Neuronal stem cell (in vitro differentiated cells): Measurements from ENCODE around the gene TMEM139.

ENCODE experiments used
- DNase-seq: peaks from one replicate; pipeline ENCODE4 v3.0.0-alpha.2; 2013; ENCODE audit warnings: low spot score
- H2AFZ ChIP-seq: one replicate; pipeline ENCODE4 v1.6.1; 2013; ENCODE audit warnings: mild to moderate bottlenecking, low read length, inconsistent platforms
- H2AK5ac ChIP-seq: 2 replicates; pipeline ENCODE4 v1.6.1; 2013; ENCODE audit warnings: low read depth, mild to moderate bottlenecking, inconsistent platforms, low read length, moderate library complexity, mixed read lengths
- H2BK120ac ChIP-seq: 2 replicates; pipeline ENCODE4 v1.6.1; 2013; ENCODE audit warnings: low read depth, mild to moderate bottlenecking, inconsistent platforms, low read length, moderate library complexity, mixed read lengths
- H2BK12ac ChIP-seq: one replicate; pipeline ENCODE4 v1.6.1; 2013; ENCODE audit warnings: low read length, inconsistent platforms
- H2BK15ac ChIP-seq: 2 replicates; pipeline ENCODE4 v1.6.1; 2013; ENCODE audit warnings: mild to moderate bottlenecking, low read length, inconsistent platforms, mixed read lengths
- H2BK5ac ChIP-seq: one replicate; pipeline ENCODE4 v1.6.1; 2013; ENCODE audit warnings: inconsistent platforms, mild to moderate bottlenecking, low read length, moderate library complexity
- H3K14ac ChIP-seq: one replicate; pipeline ENCODE4 v1.6.1; 2013; ENCODE audit warnings: low read length, inconsistent platforms
- H3K18ac ChIP-seq: 2 replicates; pipeline ENCODE4 v1.6.1; 2013; ENCODE audit warnings: low read length, inconsistent platforms
- H3K23ac ChIP-seq: 2 replicates; pipeline ENCODE4 v1.6.1; 2013; ENCODE audit warnings: low read depth, mild to moderate bottlenecking, mixed read lengths, low read length, inconsistent platforms; ENCODE audit not compliant: poor library complexity
- H3K27ac ChIP-seq: replicated peaks from 3 replicates; pipeline ENCODE4 v1.5.1; 2013; ENCODE audit warnings: low read length, inconsistent platforms
- H3K27me3 ChIP-seq, 3 experiments: 2 replicates each; pipeline ENCODE4 v1.6.1; 2013; ENCODE audit warnings: low read length in 3 of 3, mild to moderate bottlenecking in 2 of 3, inconsistent platforms in 1 of 3, low read depth in 1 of 3, mixed read lengths in 1 of 3, moderate library complexity in 1 of 3; ENCODE audit not compliant: control insufficient read depth in 3 of 3, insufficient read depth in 3 of 3
- H3K36me3 ChIP-seq, 2 donors: replicated peaks in 1 of 2; 2 replicates each; pipeline ENCODE4 v1.6.1; 2013; ENCODE audit warnings: low read length in 2 of 2; ENCODE audit not compliant: control insufficient read depth in 2 of 2, insufficient read depth in 2 of 2
- H3K4ac ChIP-seq: 2 replicates; pipeline ENCODE4 v1.6.1; 2013; ENCODE audit warnings: inconsistent platforms, mild to moderate bottlenecking, low read length, moderate library complexity
- H3K4me1 ChIP-seq, 2 donors: 1 replicate in 1 of 2; 2 replicates in 1 of 2; pipeline ENCODE4 v1.6.1; 2013; ENCODE audit warnings: low read length in 2 of 2, low read depth in 1 of 2; ENCODE audit not compliant: control insufficient read depth in 2 of 2, insufficient read depth in 1 of 2
- H3K4me2 ChIP-seq: one replicate; pipeline ENCODE4 v1.6.1; 2013; ENCODE audit warnings: mild to moderate bottlenecking, low read length, inconsistent platforms; ENCODE audit not compliant: insufficient read depth, poor library complexity, severe bottlenecking
- H3K4me3 ChIP-seq, 2 donors: 2 replicates each; pipeline ENCODE4 v1.5.1; 2013; ENCODE audit warnings: low read length in 2 of 2, mild to moderate bottlenecking in 2 of 2, inconsistent platforms in 1 of 2, moderate library complexity in 1 of 2
- H3K79me1 ChIP-seq: one replicate; pipeline ENCODE4 v1.6.1; 2013; ENCODE audit warnings: low read depth, mild to moderate bottlenecking, inconsistent platforms, low read length, moderate library complexity
- H3K9ac ChIP-seq: one replicate; pipeline ENCODE4 v1.6.1; 2013; ENCODE audit warnings: mild to moderate bottlenecking, low read depth, low read length, inconsistent platforms; ENCODE audit not compliant: poor library complexity
- H3K9me3 ChIP-seq, 2 donors: replicated peaks in 1 of 2; 2 replicates each; pipeline versions ENCODE3 to v1.6.1; 2013; ENCODE audit warnings: low read length in 2 of 2, mild to moderate bottlenecking in 2 of 2, inconsistent platforms in 1 of 2, low read depth in 1 of 2, mixed read lengths in 1 of 2, moderate library complexity in 1 of 2; ENCODE audit not compliant: control insufficient read depth in 2 of 2, insufficient read depth in 1 of 2
- H4K8ac ChIP-seq: one replicate; pipeline ENCODE4 v1.6.1; 2013; ENCODE audit warnings: low read depth, mild to moderate bottlenecking, inconsistent platforms, low read length, moderate library complexity
- H4K91ac ChIP-seq: one replicate; pipeline ENCODE4 v1.6.1; 2013; ENCODE audit warnings: low read length, low read depth, mild to moderate bottlenecking, inconsistent platforms; ENCODE audit not compliant: poor library complexity
- WGBS, 2 donors: extraction: QIAGEN DNeasy Blood & Tissue Kit; methylation state at CpG; one replicate each; pipeline ENCODE4 v1.1.7; 2013; ENCODE audit warnings: missing lambda C conversion rate in 2 of 2, mixed read lengths in 1 of 2; ENCODE audit not compliant: insufficient read length in 2 of 2, insufficient replicate concordance in 1 of 2; ENCODE audit errors: extremely low coverage in 2 of 2; 5-methylcytosine and 5-hydroxymethylcytosine counted together

The TMEM139 gene

DNA sequence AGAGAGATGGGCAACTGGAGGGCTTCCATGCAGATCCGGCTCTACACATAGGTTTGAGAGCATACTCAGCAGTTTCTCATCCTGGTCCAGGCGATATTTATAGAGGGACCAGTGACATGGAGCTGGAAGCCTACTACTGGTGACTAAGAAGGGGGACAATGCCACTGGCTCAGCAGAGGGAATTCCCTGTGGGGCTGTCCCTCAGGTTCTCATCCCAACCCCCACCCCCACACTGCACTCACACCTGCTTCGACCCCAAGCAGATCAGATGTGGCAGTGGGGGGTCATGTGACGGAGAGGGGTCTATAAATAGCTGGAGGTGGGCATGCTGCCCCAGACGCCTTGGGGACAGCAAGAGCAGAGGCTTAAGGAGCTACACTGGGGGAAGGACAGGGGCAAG is 31.0 kb downstream of the TMEM139 start, which contains the start of gene CLCN1:
Gene CLCN1 (plus strand): TSS at position 336 of the 400 bp plus-strand sequence. CDS start 102 bp downstream, outside the sequence.
- no peaks in the 10 kb centered on the region for H3K9me3 ChIP-seq
- no peak within 1 kb of the TSS for H3K4me2 ChIP-seq
- H3K9ac ChIP-seq = peak within 1 kb of the TSS; percentile 51
- H3K23ac ChIP-seq = no peak within 1 kb of the TSS
- H2AFZ ChIP-seq = no peak within 1 kb of the TSS
- peak within 1 kb of the TSS; percentile 69 for H3K18ac ChIP-seq
- peaks cover 0 to 10% of the 10 kb centered on the region in 2 donors for H3K36me3 ChIP-seq
- no peak within 1 kb of the TSS for H2BK5ac ChIP-seq
- no peak within 1 kb of the TSS for H2BK12ac ChIP-seq
- no peak within 1 kb of the TSS for H4K91ac ChIP-seq
- H2AK5ac ChIP-seq = peak within 1 kb of the TSS; percentile 83
- DNase-seq = no peak
- H3K27ac ChIP-seq = no peak within 1 kb of the TSS
- no peak within 1 kb of the TSS for H3K4me3 ChIP-seq
- no peak within 1 kb of the TSS for H4K8ac ChIP-seq
- no peak within 1 kb of the TSS for H2BK15ac ChIP-seq
- no CpG with 5 or more reads among the region's 5 CpGs for WGBS, 2 donors
- no peaks in the 10 kb centered on the region for H3K79me1 ChIP-seq
- H3K4ac ChIP-seq = no peak within 1 kb of the TSS
- H2BK120ac ChIP-seq = no peak within 1 kb of the TSS
- peak within 1 kb of the TSS; percentile 85 for H3K14ac ChIP-seq
- H3K4me1 ChIP-seq = peaks cover 0 to 5% of the 10 kb centered on the region in 2 donors
- no peaks in the 10 kb centered on the region for H3K27me3 ChIP-seq

DNA sequence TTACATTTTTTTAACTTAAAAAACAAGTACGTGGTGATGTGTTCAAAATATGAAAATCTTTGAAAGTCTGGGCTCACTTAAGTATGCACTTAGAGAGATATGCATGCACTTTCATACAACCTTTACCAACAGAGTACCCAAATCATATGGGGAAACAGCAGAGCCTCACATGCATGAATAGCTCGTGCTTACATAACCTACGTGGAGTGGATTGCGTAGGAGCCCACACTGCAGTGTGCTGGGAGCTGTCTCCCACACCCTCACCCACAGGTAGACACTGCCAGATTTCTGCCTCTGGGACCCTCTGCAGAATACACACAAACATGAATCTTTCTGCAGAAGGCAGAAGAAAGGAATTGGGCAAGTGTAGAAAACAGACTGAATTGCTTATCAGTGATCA is 31.7 kb downstream of the TMEM139 start:
- H2AK5ac ChIP-seq = no peak overlapping the region
- H3K9me3 ChIP-seq = no peaks in the 10 kb centered on the region
- H2BK120ac ChIP-seq = no peak overlapping the region
- no peak for DNase-seq
- H3K4me2 ChIP-seq = no peak overlapping the region
- H2BK5ac ChIP-seq = no peak overlapping the region
- H3K18ac ChIP-seq = no peak overlapping the region
- peaks cover 0 to 10% of the 10 kb centered on the region in 2 donors for H3K36me3 ChIP-seq
- H3K14ac ChIP-seq = no peak overlapping the region
- H2BK15ac ChIP-seq = no peak overlapping the region
- no peaks in the 10 kb centered on the region for H3K79me1 ChIP-seq
- no peak overlapping the region for H4K91ac ChIP-seq
- no peak overlapping the region for H4K8ac ChIP-seq
- H2AFZ ChIP-seq = no peak overlapping the region
- no peak overlapping the region for H3K23ac ChIP-seq
- H2BK12ac ChIP-seq = no peak overlapping the region
- WGBS, 2 donors = no CpG with 5 or more reads among the region's 4 CpGs
- peaks cover 0 to 5% of the 10 kb centered on the region in 2 donors for H3K4me1 ChIP-seq
- H3K27me3 ChIP-seq = no peaks in the 10 kb centered on the region
- no peak overlapping the region for H3K9ac ChIP-seq
- H3K4me3 ChIP-seq = no peak overlapping the region
- no peak overlapping the region for H3K27ac ChIP-seq
- no peak overlapping the region for H3K4ac ChIP-seq

DNA sequence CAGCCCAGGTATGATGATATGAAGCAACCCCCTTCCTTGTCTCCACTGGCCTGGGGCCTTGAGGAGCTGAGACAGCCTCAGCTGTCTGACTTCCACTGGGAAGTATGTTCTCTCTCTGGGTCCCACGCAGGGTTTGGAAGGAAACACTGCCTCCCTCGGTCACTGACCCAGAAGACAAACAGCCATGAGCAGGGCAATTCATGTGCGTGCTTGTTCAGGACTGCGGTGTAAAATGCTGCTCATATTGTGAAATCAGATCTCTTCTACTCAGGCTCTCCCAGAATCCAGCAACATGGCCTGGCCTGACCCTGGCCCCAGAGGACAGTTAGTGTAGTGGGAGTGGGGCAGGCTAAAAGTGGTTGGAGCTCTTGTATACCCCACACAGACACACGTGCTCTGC is 33.9 kb downstream of the TMEM139 start:
- WGBS, 2 donors = no CpG with 5 or more reads among the region's 5 CpGs
- no peak overlapping the region for H3K27ac ChIP-seq
- H2BK15ac ChIP-seq = no peak overlapping the region
- H2BK12ac ChIP-seq = no peak overlapping the region
- peaks cover 10% of the 10 kb centered on the region in 2 donors for H3K4me1 ChIP-seq
- H3K27me3 ChIP-seq = no peaks in the 10 kb centered on the region
- no peak overlapping the region for H3K4me2 ChIP-seq
- no peak overlapping the region for H3K4ac ChIP-seq
- no peak overlapping the region for H3K14ac ChIP-seq
- H4K91ac ChIP-seq = no peak overlapping the region
- peak overlapping the region; percentile 1 for H3K23ac ChIP-seq
- peak overlapping the region; percentile 17 for H2AFZ ChIP-seq
- no peak overlapping the region for H3K9ac ChIP-seq
- no peak overlapping the region for H4K8ac ChIP-seq
- H3K18ac ChIP-seq = no peak overlapping the region
- H3K79me1 ChIP-seq = no peaks in the 10 kb centered on the region
- no peak overlapping the region for H2BK120ac ChIP-seq
- no peak for DNase-seq
- H2BK5ac ChIP-seq = no peak overlapping the region
- H3K4me3 ChIP-seq = no peak overlapping the region
- H3K9me3 ChIP-seq = no peaks in the 10 kb centered on the region
- peaks cover 0 to under 1% of the 10 kb centered on the region in 2 donors for H3K36me3 ChIP-seq
- H2AK5ac ChIP-seq = no peak overlapping the region

DNA sequence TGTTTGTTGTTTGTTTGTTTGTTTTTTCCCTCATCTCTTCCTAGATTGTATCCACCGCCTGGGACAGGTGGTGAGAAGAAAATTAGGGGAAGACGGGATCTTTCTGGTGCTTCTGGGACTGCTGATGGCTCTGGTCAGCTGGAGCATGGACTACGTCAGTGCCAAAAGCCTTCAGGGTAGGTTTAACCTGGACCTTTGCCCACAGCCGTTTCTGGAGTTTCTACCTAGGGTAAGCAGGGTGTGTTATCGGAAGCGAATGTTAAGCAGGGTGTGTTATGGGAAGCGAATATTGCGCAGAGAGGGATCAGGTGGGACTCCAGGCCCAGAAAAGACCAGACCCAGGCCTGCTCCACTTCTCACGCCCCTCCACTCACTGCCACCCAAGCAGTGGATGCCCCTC is 35.9 kb downstream of the TMEM139 start:
- H2BK120ac ChIP-seq = no peak overlapping the region
- no peak overlapping the region for H2AK5ac ChIP-seq
- H2BK12ac ChIP-seq = no peak overlapping the region
- H3K4me3 ChIP-seq = no peak overlapping the region
- H3K9ac ChIP-seq = no peak overlapping the region
- H4K91ac ChIP-seq = no peak overlapping the region
- peaks cover 11 to 12% of the 10 kb centered on the region in 2 donors for H3K4me1 ChIP-seq
- H3K27me3 ChIP-seq = no peaks in the 10 kb centered on the region
- H3K9me3 ChIP-seq = no peaks in the 10 kb centered on the region
- H3K79me1 ChIP-seq = no peaks in the 10 kb centered on the region
- no peak overlapping the region for H3K27ac ChIP-seq
- no peak overlapping the region for H4K8ac ChIP-seq
- no peaks in the 10 kb centered on the region for H3K36me3 ChIP-seq
- no peak overlapping the region for H3K23ac ChIP-seq
- H3K18ac ChIP-seq = no peak overlapping the region
- no peak overlapping the region for H2BK15ac ChIP-seq
- no peak overlapping the region for H3K4me2 ChIP-seq
- no peak overlapping the region for H2BK5ac ChIP-seq
- no peak overlapping the region for H3K14ac ChIP-seq
- no peak overlapping the region for H2AFZ ChIP-seq
- DNase-seq = no peak
- WGBS, 2 donors = no CpG with 5 or more reads among the region's 9 CpGs
- no peak overlapping the region for H3K4ac ChIP-seq
